Chondrocyte (in vitro differentiated cells): ENCODE data around the gene ADAM19. TPM values are rescaled to one million over a fixed set of nuclear protein-coding genes. Genes with fewer than 3 reads are reported as not detected.
A peak's percentile ranks its signal among the peaks of the same experiment; 100 is the strongest.

ENCODE experiments used
- DNase-seq: peaks from one replicate; pipeline ENCODE4 v3.0.0; 2021; ENCODE audit warnings: mixed read lengths, low spot score
- H3K27ac Mint-ChIP-seq: one replicate; pipeline ENCODE4 v1.8.0; 2021; ENCODE audit warnings: mild to moderate bottlenecking, moderate library complexity, mixed read lengths; ENCODE audit not compliant: unreplicated experiment
- H3K27me3 Mint-ChIP-seq: 2 replicates; pipeline ENCODE4 v1.8.0; 2021; ENCODE audit warnings: low read depth, mixed read lengths
- H3K36me3 Mint-ChIP-seq: 2 replicates; pipeline ENCODE4 v1.8.0; 2021; ENCODE audit warnings: low read depth, mixed read lengths
- H3K4me1 Mint-ChIP-seq: 2 replicates; pipeline ENCODE4 v1.8.0; 2021; ENCODE audit warnings: low read depth, mild to moderate bottlenecking, mixed read lengths
- H3K4me3 Mint-ChIP-seq: one replicate; pipeline ENCODE4 v1.8.0; 2021; ENCODE audit warnings: mild to moderate bottlenecking, moderate library complexity, mixed read lengths; ENCODE audit not compliant: unreplicated experiment
- H3K9me3 Mint-ChIP-seq: 2 replicates; pipeline ENCODE4 v1.8.0; 2021; ENCODE audit warnings: low read depth, mixed read lengths
- CTCF ChIP-seq: fragments of 200-600 bp; sonication (generic); IDR thresholded peaks from 2 replicates; pipeline ENCODE4 v1.5.0; 2021; ENCODE audit warnings: antibody characterized with exemption, mild to moderate bottlenecking, moderate library complexity
- total RNA-seq: library from RNA; stranded (reverse); gene quantifications from 3 replicates; pipeline ENCODE4 v1.2.1, GENCODE V29; 2021

The ADAM19 gene
- total RNA-seq, 1 donor from 2014 or later = 125 TPM

GRCh38 chr5:157494178-157494832 lies 81.3 kb downstream of the ADAM19 start:
- Mint-ChIP-seq H3K27ac (no peak overlapping the region), H3K4me3 (no peak overlapping the region), H3K9me3 (no peaks in the 10 kb centered on the region), H3K27me3 (no peaks in the 10 kb centered on the region), H3K4me1 (no peaks in the 10 kb centered on the region), H3K36me3 (peaks cover 21% of the 10 kb centered on the region)
- DNase-seq = no peak
- TF ChIP-seq CTCF = no peak

GRCh38 chr5:157492886-157493285 lies 82.7 kb downstream of the ADAM19 start:
- DNase-seq = no peak

GRCh38 chr5:157491471-157491995 lies 84.0 kb downstream of the ADAM19 start:
- Mint-ChIP-seq H3K27me3 (no peaks in the 10 kb centered on the region), H3K36me3 (peaks cover 31% of the 10 kb centered on the region), H3K27ac (no peak overlapping the region), H3K9me3 (no peaks in the 10 kb centered on the region), H3K4me1 (no peaks in the 10 kb centered on the region), H3K4me3 (no peak overlapping the region)
- TF ChIP-seq CTCF = no peak
- no peak for DNase-seq

More at GRCh38 chr5:157492886-157493285, 82.7 kb downstream of the ADAM19 start:
- peaks cover 22% of the 10 kb centered on the region for H3K36me3 Mint-ChIP-seq
- no peaks in the 10 kb centered on the region for H3K9me3 Mint-ChIP-seq
- H3K27me3 Mint-ChIP-seq = no peaks in the 10 kb centered on the region
- no peak for TF ChIP-seq CTCF
- peak overlapping the region; percentile 20 for H3K27ac Mint-ChIP-seq
- no peak overlapping the region for H3K4me3 Mint-ChIP-seq
- no peaks in the 10 kb centered on the region for H3K4me1 Mint-ChIP-seq

- Mint-ChIP-seq H3K36me3 (peaks cover 30% of the 10 kb centered on the region), H3K4me1 (no peaks in the 10 kb centered on the region), H3K27ac (no peak overlapping the region), H3K4me3 (no peak overlapping the region), H3K27me3 (no peaks in the 10 kb centered on the region), H3K9me3 (no peaks in the 10 kb centered on the region)
- no peak for TF ChIP-seq CTCF
- no peak for DNase-seq
These were observed 88.2 kb downstream of the ADAM19 start for GRCh38 chr5:157487358-157487757.

GRCh38 chr5:157486861-157487260 lies 88.7 kb downstream of the ADAM19 start:
- TF ChIP-seq CTCF = no peak
- DNase-seq = no peak
- Mint-ChIP-seq H3K9me3 (no peaks in the 10 kb centered on the region), H3K4me3 (no peak overlapping the region), H3K4me1 (no peaks in the 10 kb centered on the region), H3K27me3 (no peaks in the 10 kb centered on the region), H3K27ac (no peak overlapping the region), H3K36me3 (peaks cover 30% of the 10 kb centered on the region)
